ENCODE results near the gene SLC25A51.
A peak's percentile ranks its signal among the peaks of the same experiment; 100 is the strongest.

SLC25A51 gene

GRCh38 chr9:37937366-37937765 is 33.4 kb upstream of the SLC25A51 start:
- no peak for DNase-seq (ENCODE audit: low spot score)

- DNase-seq (ENCODE audit: low spot score): peak; percentile 82
These were observed 33.0 kb upstream of the SLC25A51 start for GRCh38 chr9:37936965-37937364.

DNA sequence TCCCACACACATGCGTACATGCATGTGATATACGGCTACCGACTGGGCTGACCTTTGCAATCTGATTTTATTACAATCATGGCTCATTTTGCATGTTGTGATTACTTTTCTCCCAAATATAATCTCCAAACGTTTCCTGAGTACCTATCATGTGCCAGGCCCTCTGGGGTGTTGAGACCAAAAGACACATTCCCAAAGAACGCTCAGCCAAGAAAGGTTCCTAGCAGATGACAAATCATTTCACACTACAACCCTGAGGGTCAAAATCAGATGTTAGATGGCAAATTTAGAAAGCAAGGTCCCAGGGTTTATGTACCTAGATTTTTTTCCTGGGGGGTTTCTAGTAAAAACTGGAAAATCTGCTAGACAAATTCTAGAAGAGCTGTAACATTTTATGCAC is 32.4 kb upstream of the SLC25A51 start:
- DNase-seq (ENCODE audit: low spot score): no peak

DNA sequence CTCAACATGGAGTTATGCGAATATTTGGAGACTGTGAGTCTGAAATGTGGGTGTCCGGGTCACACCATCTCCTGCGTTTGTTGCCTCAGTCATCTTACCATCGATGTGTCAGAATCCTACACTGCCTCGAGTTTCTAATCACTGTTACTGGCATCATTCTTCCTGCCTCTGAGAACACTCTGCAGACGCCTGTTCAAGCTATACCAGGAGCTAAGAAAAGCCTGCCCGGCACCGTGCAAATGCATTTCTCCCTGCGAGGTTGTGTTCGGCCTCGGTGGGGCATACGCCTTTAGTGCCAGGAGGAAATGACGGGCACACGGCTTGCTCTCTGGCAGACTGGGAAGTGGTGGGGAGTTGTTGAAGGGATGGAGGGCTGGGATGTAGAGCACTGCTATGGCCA is 31.2 kb upstream of the SLC25A51 start:
- peak; percentile 56 for DNase-seq (ENCODE audit: low spot score)

- DNase-seq (ENCODE audit: low spot score): no peak
These were observed 27.7 kb upstream of the SLC25A51 start for GRCh38 chr9:37931592-37931991.

GRCh38 chr9:37929441-37929895 is 25.5 kb upstream of the SLC25A51 start:
- DNase-seq (ENCODE audit: low spot score): peak; percentile 58

DNA sequence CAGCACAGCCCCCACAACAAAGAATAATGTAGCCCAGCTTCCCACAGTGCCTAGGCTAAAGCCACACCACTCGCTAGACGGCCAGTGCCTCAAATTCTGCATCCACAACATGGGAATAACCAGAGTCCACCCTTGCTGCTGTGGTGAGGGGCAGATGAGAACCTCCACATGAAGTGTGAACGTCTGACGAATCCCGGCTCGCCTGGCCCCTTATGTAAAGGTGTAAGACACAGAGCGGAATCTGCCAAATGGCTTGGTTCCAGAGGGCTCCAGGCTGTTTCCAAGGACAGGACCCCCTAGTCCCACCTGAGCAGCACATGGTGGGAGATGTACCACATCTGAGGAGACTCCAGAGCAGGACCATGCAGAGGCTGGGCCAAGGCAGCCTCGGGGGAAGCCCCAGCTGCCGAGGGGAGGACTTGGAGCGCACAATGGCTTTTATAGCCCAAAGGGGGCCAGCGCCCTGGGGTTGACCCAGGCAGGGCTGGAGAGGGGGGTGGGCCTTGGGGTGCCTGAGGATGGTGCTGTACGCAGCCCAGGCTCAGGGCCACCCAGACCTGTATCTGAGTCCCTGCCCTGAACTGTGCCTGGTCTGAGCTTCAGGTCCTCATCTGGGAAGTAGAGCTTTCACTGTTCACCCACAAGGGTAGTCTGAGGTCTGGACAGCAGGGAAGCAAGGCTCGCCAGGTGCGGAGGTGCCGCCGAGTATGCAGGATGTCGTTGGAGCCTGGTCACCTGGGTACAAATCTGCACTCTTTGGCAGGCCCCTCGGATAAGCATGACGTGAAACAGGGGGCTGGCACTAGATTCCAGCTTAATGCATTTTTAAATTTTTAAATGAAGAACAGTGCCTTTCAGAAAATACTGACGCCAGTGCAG is 24.9 kb upstream of the SLC25A51 start:
- no peak for DNase-seq (ENCODE audit: low spot score)

DNA sequence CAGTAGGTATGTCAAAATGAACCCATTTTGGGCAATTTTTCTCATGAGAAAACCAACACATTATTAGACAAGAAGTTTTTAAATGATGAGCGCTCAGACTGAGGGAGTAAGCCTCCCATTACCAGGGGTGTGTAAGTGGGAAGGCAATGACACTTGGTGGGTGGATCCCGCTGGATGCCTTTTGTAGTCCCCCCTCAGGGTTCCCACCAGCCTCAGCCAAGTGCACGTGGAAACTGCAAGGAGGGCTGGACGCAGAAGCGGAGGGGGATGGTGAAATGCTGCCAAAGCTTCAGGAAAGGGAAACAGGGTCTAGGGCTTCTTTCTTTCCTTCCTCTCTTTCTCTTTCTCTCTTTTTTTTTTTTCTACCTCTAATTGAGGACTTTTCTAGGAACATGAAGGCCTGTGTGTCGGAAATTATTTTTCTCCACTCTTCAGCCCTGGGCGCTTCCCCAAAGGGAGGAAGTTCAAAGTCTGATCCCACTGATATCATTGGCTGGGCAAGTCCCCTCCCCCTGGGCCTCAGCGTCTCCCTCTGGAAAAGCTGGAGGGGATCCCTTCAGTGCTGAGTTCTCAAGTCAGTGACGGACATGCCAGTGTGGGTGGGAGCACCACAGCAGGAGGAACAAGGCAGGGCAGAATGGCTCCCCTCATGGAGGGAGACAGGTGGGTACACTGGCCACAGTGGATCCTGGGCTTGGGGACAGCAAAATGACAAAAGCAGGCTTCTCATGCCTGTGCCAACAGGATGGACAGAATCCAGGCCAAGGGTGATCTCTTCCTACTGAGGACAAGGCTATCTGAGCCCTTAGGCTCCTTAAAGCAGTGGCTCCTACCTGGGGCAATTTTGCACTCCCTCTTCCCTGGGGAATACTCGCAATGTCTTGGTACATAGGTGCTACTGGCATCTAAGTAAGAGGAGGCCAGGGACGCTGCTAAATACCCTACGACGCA is 23.9 kb upstream of the SLC25A51 start:
- DNase-seq (ENCODE audit: low spot score): no peak

- DNase-seq (ENCODE audit: low spot score): no peak
These were observed 23.2 kb upstream of the SLC25A51 start for GRCh38 chr9:37927132-37927531.

- no peak for DNase-seq (ENCODE audit: low spot score)
These were observed 22.8 kb upstream of the SLC25A51 start for GRCh38 chr9:37926737-37927118.

DNA sequence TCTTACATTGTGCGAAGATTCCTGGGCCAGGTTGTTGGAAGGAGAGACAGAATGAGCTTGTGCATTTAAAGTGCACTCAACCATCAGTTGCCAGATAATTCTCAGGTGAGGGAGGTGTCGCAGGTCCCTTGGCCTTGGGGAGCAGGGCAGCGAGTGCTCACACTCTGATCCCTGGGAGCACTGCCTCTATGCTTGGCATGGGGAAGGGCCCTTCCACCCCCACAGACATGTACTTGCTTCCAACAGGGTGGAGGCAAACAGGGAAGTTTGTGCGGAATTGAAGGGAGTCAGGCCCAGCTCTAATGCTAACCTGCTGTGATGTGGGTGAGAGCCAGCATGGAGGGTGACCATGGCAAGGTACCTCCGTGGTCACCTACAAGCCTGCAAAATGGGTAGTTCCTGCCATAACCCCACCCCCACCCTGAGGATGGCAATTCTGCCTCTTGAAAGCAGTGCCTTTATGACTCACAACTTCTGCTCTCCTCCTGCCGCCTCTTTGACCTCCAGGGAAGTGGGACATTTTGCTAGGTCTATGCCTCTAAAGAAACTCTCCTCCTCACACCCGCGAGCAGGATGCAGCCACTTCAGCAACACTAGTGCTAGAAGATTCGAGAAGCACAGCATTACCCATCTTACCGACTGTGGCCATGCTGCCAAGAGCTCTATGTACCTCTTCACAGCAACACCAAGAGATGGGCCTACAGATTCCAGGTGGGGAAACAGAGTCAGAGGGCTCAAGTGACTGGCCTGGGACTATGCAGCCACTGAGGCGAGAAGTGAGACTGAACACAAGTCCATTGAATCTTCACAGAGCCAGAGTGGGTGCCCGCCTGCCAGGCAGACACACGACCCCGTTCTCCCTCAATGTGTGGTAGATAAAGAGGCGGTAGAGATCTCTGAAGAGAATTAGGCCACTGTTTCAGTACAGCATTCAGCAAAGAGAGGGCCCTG is 22.1 kb upstream of the SLC25A51 start:
- DNase-seq (ENCODE audit: low spot score): no peak

- DNase-seq (ENCODE audit: low spot score): no peak
These were observed 21.1 kb upstream of the SLC25A51 start for GRCh38 chr9:37925006-37925405.

DNA sequence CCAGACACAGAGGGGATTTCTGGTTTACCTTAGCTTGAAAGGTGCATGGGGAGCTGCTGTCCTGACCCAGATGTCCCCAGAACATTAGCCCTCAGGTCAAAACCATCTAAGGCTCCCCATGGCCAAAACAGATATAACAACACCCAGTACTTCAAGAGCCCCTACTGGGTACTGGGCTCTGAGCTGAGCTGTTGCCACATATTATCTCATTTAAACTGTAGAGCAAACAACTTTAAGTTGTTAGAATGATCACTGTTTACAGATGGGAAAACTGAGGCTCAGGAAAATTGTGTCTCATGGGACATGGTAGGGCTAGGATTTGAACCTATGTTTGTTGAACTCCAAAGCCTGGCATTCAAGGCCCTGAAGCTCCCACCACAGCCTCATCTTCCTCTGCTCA is 20.6 kb upstream of the SLC25A51 start:
- DNase-seq (ENCODE audit: low spot score): no peak

- no peak for DNase-seq (ENCODE audit: low spot score)
These were observed 20.0 kb upstream of the SLC25A51 start for GRCh38 chr9:37923796-37924427.

- DNase-seq (ENCODE audit: low spot score): no peak
These were observed 19.3 kb upstream of the SLC25A51 start for GRCh38 chr9:37923118-37923795.

GRCh38 chr9:37922363-37923117 is 18.6 kb upstream of the SLC25A51 start:
- no peak for DNase-seq (ENCODE audit: low spot score)

- no peak for DNase-seq (ENCODE audit: low spot score)
These were observed 17.8 kb upstream of the SLC25A51 start for GRCh38 chr9:37921546-37922300.

- DNase-seq (ENCODE audit: low spot score): no peak
These were observed 17.2 kb upstream of the SLC25A51 start for GRCh38 chr9:37921168-37921510.

DNA sequence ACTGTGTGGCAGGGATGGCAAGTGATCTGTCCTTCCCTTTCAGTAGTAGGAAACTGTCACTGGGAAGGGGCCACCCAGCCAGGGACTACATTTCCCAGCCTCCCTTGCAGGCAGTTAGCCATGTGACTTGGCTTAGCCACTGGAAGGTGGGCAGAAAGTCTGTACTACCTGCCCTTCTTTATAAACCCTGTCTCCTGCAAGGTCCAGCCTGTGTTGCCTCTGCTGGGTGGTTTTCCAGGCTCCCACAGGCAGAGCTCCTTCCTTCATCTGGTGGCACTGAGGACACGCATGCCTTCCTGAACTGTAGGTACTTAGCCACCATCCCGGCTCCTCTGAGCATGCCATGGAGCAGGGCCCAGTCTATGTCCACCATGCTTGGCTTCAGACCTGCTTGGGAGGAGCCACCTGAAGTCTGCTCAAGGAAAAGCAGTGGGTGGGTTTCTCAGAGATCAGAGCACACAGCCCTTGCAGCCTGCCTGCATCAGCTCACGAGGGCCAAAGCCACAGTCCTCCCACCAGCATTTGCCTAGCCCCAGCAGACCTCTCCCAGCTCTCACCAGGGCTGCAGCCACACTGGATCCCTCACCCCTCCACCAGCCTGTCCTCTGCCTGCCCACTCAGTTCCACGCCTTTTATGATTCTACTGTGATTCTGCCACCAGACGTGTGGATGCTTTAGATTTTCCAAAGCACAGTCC is 16.7 kb upstream of the SLC25A51 start:
- no peak for DNase-seq (ENCODE audit: low spot score)
